Gastrocnemius medialis (tissue), 4 donors: ENCODE measurements around the gene ERAS.

Experiments
- POLR2A ChIP-seq, 2 donors: fragments of 450-650 bp; IDR thresholded peaks; one replicate each; pipeline ENCODE4 v1.6.1; 2017; ENCODE audit warnings: antibody characterized with exemption in 2 of 2, mild to moderate bottlenecking in 2 of 2, moderate library complexity in 2 of 2
- TF ChIP-seq, protein P1 (sequence below), 5 experiments: fragments of 450-650 bp in 3 of 5; fragments of 200-600 bp in 2 of 5; sonication (generic) in 2 of 5; IDR thresholded peaks in 4 of 5; conservative IDR thresholded peaks in 1 of 5; 1 replicate in 4 of 5; 2 replicates in 1 of 5; pipeline ENCODE4 v1.5.1; 2016 to 2019; ENCODE audit warnings: antibody characterized with exemption in 5 of 5, mild to moderate bottlenecking in 3 of 5, moderate library complexity in 3 of 5

DNA sequence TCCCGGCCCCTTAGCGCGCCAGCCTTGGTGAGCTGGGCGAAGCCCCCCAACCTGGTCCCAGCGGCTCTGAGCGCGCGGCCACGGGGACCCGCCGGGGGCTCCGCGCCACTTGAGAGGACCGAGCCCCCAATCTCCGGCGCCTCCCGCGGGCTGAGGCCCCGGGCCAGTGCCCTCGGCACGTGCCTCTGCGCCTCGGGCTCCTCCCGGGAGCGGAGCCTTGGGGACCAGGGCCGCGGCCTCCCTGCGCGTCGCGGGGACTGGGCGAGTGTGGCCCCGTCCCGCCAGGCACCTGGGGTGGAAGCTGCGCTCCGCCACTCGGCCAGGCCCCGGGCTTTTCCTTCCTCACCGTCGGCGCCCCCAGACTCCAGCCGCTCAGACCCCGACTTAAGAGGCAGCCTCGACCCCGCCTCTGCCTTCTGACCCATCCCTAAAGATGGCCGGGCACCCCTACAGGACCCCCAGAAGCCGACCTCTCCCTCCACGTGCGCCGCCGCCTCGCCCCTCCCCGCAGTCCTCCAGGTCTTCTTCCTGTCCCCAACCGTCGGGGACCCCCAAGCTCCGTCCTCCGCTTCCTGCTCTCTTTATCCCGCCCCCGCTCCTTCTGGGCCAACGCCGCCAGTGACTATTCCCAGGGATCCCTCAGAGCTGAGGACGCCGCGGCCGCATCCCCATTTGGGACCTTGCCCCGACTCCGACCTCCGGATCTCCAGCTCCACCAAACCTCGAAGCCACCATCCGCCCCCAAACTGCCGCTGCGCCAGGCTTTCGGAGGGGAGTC lies 752 bp downstream of the ERAS start:
- TF ChIP-seq, protein P1, sequence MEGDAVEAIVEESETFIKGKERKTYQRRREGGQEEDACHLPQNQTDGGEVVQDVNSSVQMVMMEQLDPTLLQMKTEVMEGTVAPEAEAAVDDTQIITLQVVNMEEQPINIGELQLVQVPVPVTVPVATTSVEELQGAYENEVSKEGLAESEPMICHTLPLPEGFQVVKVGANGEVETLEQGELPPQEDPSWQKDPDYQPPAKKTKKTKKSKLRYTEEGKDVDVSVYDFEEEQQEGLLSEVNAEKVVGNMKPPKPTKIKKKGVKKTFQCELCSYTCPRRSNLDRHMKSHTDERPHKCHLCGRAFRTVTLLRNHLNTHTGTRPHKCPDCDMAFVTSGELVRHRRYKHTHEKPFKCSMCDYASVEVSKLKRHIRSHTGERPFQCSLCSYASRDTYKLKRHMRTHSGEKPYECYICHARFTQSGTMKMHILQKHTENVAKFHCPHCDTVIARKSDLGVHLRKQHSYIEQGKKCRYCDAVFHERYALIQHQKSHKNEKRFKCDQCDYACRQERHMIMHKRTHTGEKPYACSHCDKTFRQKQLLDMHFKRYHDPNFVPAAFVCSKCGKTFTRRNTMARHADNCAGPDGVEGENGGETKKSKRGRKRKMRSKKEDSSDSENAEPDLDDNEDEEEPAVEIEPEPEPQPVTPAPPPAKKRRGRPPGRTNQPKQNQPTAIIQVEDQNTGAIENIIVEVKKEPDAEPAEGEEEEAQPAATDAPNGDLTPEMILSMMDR (IDR thresholded peaks at IDR 0.05 in 4 of 5, conservative IDR thresholded peaks at IDR 0.05 in 1 of 5), result no peak
- TF ChIP-seq POLR2A (IDR thresholded peaks at IDR 0.05), result no peak
